Heart right ventricle (tissue), 16 donors: ENCODE measurements around the gene QPCT. TPM values are rescaled to one million over a fixed set of nuclear protein-coding genes. Genes with fewer than 3 reads are reported as not detected.

Experiments used
- ATAC-seq, 8 donors: fragments of 200-7000 bp; cut with Tn5 transposase; one replicate each; pipeline ENCODE4 v1.9.1; 2020; ENCODE audit warnings: mild to moderate bottlenecking in 8 of 8, moderate library complexity in 8 of 8, moderate number of reproducible peaks in 1 of 8
- DNase-seq, 2 donors: peaks; one replicate each; pipeline ENCODE4 v3.0.0-alpha.2; 2020
- H3K27ac ChIP-seq, 10 donors: fragments of 200-600 bp; sonication (generic) in 2 of 10; one replicate each; pipeline versions ENCODE4 v1.5.0 to v1.8.0; 2020 to 2022; ENCODE audit warnings: mild to moderate bottlenecking in 3 of 10
- H3K27me3 ChIP-seq, 7 donors: fragments of 200-600 bp; one replicate each; pipeline ENCODE4 v1.8.0; 2021 to 2022; ENCODE audit warnings: mild to moderate bottlenecking in 2 of 7
- H3K36me3 ChIP-seq, 9 donors: fragments of 200-600 bp; sonication (generic) in 1 of 9; one replicate each; pipeline versions ENCODE4 v1.5.0 to v1.8.0; 2020 to 2022; ENCODE audit warnings: mild to moderate bottlenecking in 2 of 9
- H3K4me1 ChIP-seq, 9 donors: fragments of 200-600 bp; sonication (generic) in 1 of 9; one replicate each; pipeline versions ENCODE4 v1.5.0 to v1.8.0; 2020 to 2022; ENCODE audit warnings: mild to moderate bottlenecking in 4 of 9
- H3K4me3 ChIP-seq, 10 donors: fragments of 200-600 bp; sonication (generic) in 2 of 10; one replicate each; pipeline versions ENCODE4 v1.5.0 to v1.8.0; 2020 to 2022; ENCODE audit warnings: mild to moderate bottlenecking in 7 of 10, moderate library complexity in 2 of 10
- H3K9me3 ChIP-seq, 11 donors: fragments of 200-600 bp in 10 of 11; sonication (generic) in 2 of 11; one replicate each; pipeline versions ENCODE4 v1.5.0 to v1.8.0; 2013 to 2022; ENCODE audit warnings: mild to moderate bottlenecking in 2 of 11, control low read depth in 1 of 11, moderate library complexity in 1 of 11
- WGBS, 2 donors: extraction: QIAGEN DNeasy Blood & Tissue Kit; methylation state at CpG; one replicate each; pipeline ENCODE4 v1.1.7; 2013; ENCODE audit warnings: inconsistent platforms in 1 of 2; 5-methylcytosine and 5-hydroxymethylcytosine counted together
- intact Hi-C, 10 donors: fragments of 100-400 bp; cut with DNase I; formaldehyde crosslinking; loops; one replicate each; pipeline versions ENCODE4 v1.11.1 to v1.14.2; 2022
- polyA plus RNA-seq, 2 donors: library from polyadenylated mRNA; stranded (reverse); fragments of 200-250 nt; gene quantifications; one replicate each; pipeline ENCODE4 v1.2.3, GENCODE V29; 2013
- total RNA-seq, 10 donors: library from RNA; stranded (reverse); fragmentation: NEBNext Ultra II Directional in 3 of 10; extraction: Animal tissue kit (Norgen Biotek cat#: 25700) in 3 of 10; gene quantifications; one replicate each; pipeline versions ENCODE4 v1.2.1 to v1.2.4, GENCODE V29; 2021 to 2023
- TF ChIP-seq, protein P1 (sequence below), 9 donors: fragments of 200-600 bp; sonication (generic) in 2 of 9; IDR thresholded peaks; one replicate each; pipeline versions ENCODE4 v1.5.0 to v1.8.0; 2021 to 2022; ENCODE audit warnings: antibody characterized with exemption in 9 of 9, mild to moderate bottlenecking in 5 of 9, moderate library complexity in 1 of 9
- donor health status: Arrhythmogenic right ventricular cardiomyopathy.
- donor health status: ischemic (EF 13 %, LVEDD 7.1; RV severe dilation, severe dysfunction).
- donor health status: healthy with polysubstance abuse.
- donor health status: DM: no; HTN: yes; CAD: no.
- donor health status: DM: no; HTN: no; CAD: no.
- donor health status: ischemic (EF 25% LVEDD 6.9; RV normal size, moderate dysfunction).
- donor health status: ischemic (EF 25% LVEDD 5.7; RV mildly dilated, moderate dysfunction).
- donor health status: healthy.
- donor health status: DM: yes; HTN: yes; CAD: no.
- donor health status: Ischemic cardiomyopathy.
- donor health status: ischemic (EF 35%, LVEDD 5.7; RV mildly dilated, moderate dysfunction).
- donor health status: nonischemic (EF 11% LVEDD 7.7; RV severe dilation, severe dysfunction).
- donor health status: DM: yes; HTN: yes; CAD: no.
- donor health status: PGD.
- donor health status: ischemic (EF 29% LVEDD 5.4; RV normal size, mild dysfunction).
- donor health status: nonischemic (EF 23%, LVEDD 6.1; RV moderate dilation, normal function).

QPCT gene
- total and polyA plus RNA-seq, 12 donors: 0.54 to 8.1 (median 2.4) TPM

DNA sequence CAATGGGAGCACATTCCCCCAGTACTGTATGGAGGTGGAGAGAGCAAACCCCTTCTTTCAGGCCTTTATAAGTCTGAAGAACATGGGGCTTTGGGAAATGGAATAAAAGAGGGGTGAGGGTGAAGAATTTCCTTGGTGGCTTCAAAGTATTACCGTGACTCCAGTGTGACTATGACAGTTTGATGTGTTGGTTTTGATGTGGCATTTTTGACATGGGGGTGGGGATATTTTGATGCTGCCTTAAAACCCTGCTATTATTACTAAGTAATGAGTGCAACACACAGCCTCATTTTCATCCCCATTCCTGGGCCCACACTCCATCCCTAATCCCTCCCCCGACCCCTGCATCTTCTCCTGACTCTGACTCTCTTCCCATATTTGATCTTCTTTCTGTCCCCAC is 23.6 kb downstream of the QPCT start:
- TF ChIP-seq, protein P1, sequence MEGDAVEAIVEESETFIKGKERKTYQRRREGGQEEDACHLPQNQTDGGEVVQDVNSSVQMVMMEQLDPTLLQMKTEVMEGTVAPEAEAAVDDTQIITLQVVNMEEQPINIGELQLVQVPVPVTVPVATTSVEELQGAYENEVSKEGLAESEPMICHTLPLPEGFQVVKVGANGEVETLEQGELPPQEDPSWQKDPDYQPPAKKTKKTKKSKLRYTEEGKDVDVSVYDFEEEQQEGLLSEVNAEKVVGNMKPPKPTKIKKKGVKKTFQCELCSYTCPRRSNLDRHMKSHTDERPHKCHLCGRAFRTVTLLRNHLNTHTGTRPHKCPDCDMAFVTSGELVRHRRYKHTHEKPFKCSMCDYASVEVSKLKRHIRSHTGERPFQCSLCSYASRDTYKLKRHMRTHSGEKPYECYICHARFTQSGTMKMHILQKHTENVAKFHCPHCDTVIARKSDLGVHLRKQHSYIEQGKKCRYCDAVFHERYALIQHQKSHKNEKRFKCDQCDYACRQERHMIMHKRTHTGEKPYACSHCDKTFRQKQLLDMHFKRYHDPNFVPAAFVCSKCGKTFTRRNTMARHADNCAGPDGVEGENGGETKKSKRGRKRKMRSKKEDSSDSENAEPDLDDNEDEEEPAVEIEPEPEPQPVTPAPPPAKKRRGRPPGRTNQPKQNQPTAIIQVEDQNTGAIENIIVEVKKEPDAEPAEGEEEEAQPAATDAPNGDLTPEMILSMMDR (IDR thresholded peaks at IDR 0.05): no peak
- ATAC-seq (no peak), DNase-seq (no peak)
- no peak overlapping the region for H3K27ac ChIP-seq
- 98% methylated on average over 2 of the region's 2 CpGs for WGBS, 2 donors
- intact Hi-C loops: no loop called here
- H3K9me3 ChIP-seq: no peaks in the 10 kb centered on the region
- H3K4me1 ChIP-seq: no peaks in the 10 kb centered on the region
- no peak overlapping the region for H3K4me3 ChIP-seq
- no peaks in the 10 kb centered on the region for H3K27me3 ChIP-seq
- peaks cover 0 to 6% (median 0%) of the 10 kb centered on the region in 9 donors for H3K36me3 ChIP-seq

DNA sequence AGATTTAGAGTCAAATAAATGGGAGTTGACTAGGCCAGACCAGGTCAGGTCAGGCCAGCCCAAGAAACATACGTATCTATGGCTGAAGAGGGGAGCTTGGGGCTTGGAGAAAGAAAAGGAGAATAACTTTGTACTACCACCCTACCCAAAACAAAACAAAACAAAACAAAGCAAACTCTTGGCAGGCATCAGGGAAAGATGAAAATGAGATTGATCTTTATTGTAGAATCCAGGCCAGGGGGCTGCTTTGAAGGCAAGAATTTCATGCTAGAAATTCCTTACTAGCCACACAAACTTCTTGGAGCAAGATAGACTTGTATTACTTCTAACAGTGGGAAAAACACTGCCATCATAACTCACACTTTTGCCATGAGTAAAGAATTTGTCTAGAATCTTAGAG is 26.2 kb downstream of the QPCT start:
- H3K27me3 ChIP-seq: peaks cover 0 to 8% (median 0%) of the 10 kb centered on the region in 7 donors
- 85 to 91% methylated on average over 1 of the region's 1 CpG for WGBS, 2 donors
- peaks cover 0 to 8% (median 0%) of the 10 kb centered on the region in 9 donors for H3K36me3 ChIP-seq
- intact Hi-C loops: no loop called here
- no peak for DNase-seq
- no peak overlapping the region for H3K27ac ChIP-seq
- no peaks in the 10 kb centered on the region for H3K9me3 ChIP-seq
- ATAC-seq: no peak
- H3K4me3 ChIP-seq: no peak overlapping the region
- TF ChIP-seq, protein P1 (IDR thresholded peaks at IDR 0.05): no peak
- H3K4me1 ChIP-seq: no peaks in the 10 kb centered on the region

DNA sequence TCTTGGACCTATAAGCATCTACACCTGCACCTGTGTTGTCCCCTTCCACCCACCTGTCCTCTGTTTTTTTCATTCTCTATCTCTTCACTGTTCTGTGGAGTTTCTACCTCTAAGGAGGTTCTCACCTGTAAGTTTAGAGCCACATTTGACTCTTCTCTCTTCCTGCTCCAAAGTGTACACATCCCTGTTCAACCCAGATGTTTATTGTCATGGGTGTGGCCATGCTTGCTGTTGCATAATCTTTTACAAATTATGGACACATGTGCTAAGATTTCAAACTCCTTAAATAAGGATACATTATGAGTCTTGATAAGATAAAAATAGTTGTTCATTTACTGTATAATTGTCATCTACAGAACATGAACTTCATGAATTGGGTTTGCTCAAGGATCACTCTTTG is 27.6 kb downstream of the QPCT start:
- DNase-seq (no peak), ATAC-seq (no peak)
- intact Hi-C loops: no loop called here
- Histone ChIP-seq H3K9me3 (no peaks in the 10 kb centered on the region), H3K4me1 (no peaks in the 10 kb centered on the region), H3K36me3 (peaks cover 0 to 8% (median 0%) of the 10 kb centered on the region in 9 donors), H3K27me3 (peaks cover 0 to 8% (median 0%) of the 10 kb centered on the region in 7 donors), H3K4me3 (no peak overlapping the region), H3K27ac (no peak overlapping the region)
- TF ChIP-seq, protein P1 (IDR thresholded peaks at IDR 0.05): no peak

DNA sequence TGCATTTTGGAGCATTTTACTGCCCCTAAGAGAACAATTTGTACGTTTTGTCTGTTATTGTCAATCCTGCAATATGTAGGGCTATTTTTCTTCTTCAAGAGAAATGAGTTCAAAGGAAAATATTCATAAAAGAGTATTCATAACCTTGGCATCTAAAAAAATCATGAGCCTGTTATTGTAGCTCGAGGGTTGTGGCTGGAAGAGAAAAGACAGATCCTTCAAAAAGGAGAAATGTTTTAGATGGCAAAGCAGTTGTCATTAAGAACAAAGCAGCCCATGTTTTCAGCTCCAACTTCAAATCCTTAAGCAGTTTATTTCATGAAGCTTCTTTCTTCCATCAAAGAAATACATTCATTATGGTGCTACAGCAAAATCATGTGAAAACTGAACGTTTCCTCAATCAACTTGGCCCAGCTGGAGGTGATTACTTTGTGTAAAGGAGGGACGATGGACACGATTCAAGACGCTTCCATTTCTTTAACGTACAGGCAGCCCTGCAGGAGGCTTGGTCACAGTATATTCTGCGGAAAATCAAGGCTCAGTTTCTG is 31.4 kb downstream of the QPCT start:
- H3K9me3 ChIP-seq: no peaks in the 10 kb centered on the region
- no peak for ATAC-seq
- H3K36me3 ChIP-seq: peaks cover 0 to 8% (median 0%) of the 10 kb centered on the region in 9 donors
- no peak overlapping the region for H3K4me3 ChIP-seq
- H3K4me1 ChIP-seq: peaks cover 0 to 4% (median 0%) of the 10 kb centered on the region in 9 donors
- no peak overlapping the region for H3K27ac ChIP-seq
- intact Hi-C loops: no loop called here
- TF ChIP-seq, protein P1 (IDR thresholded peaks at IDR 0.05): no peak
- no peak for DNase-seq
- 78 to 80% methylated on average over 8 of the region's 8 CpGs for WGBS, 2 donors
- H3K27me3 ChIP-seq: peaks cover 0 to 8% (median 0%) of the 10 kb centered on the region in 7 donors
